HG03045 (cell line): ENCODE data around the gene CPT1A.
"Not testable (repeated sequence)": the region's sequence is repeated elsewhere in the genome, so short reads cannot be mapped to it uniquely, and the experiment has no call there.

Experiments
- ATAC-seq: cut with Tn5 transposase; IDR thresholded peaks from one replicate; pipeline ENCODE4 v1.9.1; 2021; ENCODE audit warnings: mild to moderate bottlenecking, moderate library complexity; ENCODE audit not compliant: unreplicated experiment

CPT1A gene

DNA sequence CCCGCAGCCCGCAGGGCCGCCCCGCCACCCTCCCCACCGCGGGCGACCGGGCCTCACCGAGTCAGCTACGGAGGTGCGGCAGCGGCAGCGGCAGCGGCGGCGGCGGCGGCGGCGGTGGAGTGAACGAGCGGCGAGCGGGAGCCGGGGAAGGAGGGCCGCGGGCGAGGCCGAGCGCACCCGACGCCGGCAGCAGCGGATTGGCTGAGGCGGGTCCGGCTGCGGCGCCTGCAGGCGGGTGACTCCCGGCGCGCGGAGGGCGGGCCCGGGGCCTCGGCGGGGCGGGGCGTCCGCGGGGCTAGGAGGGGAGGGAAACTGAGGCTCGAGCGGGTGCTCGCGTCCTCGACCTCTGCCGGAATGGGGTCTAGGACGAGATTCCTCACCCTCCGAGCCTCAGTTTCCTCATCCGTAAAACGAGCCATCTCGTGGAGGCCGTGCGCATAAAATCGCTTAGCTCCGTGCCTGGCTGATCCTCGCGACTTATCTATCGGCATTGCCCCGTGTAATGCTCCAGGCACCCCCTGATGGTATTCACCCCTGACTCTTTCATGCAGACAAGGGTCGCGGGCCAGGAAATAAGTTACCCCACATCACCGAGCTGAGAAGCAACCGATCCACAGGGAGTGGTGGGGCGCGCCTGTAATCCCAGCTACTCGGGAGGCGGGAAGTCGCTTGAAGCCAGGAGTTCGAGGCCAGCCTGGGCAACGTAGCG, at the start of gene CPT1A:
CPT1A (minus strand) TSS at position 199 of the 709 bp plus-strand sequence. CDS start 26,442 bp downstream, outside the sequence.
- peak; percentile 32 for ATAC-seq

GRCh38 chr11:68890490-68891231, 48.9 kb upstream of the CPT1A start:
- no peak for ATAC-seq

GRCh38 chr11:68889948-68890446, 48.3 kb upstream of the CPT1A start:
- ATAC-seq = no peak

GRCh38 chr11:68884827-68885226, 43.1 kb upstream of the CPT1A start:
- ATAC-seq = not testable (repeated sequence)

GRCh38 chr11:68882391-68882790, 40.7 kb upstream of the CPT1A start:
- no peak for ATAC-seq

- ATAC-seq = no peak
These were observed 39.6 kb upstream of the CPT1A start for GRCh38 chr11:68881320-68881719.

DNA sequence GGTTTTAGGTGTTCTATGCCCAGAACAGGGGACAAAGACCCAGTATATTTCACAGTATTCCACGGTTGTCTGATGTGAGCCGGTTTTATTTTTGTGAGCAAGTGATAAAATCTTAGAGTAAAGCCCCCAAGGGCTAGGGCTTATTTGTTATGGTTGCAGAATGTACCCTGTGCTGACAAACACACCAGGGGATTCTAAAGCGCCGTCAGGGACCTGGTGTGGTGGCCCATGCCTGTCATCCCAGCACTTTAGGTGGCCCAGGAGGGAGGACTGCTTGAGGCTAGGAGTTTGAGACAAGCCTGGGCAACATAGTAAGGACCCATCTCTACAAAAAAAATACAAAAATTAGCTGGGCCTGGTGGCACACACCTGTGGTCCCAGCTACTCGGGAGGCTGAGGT, 39.1 kb upstream of the CPT1A start:
- no peak for ATAC-seq

- no peak for ATAC-seq
These were observed 36.3 kb upstream of the CPT1A start for GRCh38 chr11:68878022-68878421.

DNA sequence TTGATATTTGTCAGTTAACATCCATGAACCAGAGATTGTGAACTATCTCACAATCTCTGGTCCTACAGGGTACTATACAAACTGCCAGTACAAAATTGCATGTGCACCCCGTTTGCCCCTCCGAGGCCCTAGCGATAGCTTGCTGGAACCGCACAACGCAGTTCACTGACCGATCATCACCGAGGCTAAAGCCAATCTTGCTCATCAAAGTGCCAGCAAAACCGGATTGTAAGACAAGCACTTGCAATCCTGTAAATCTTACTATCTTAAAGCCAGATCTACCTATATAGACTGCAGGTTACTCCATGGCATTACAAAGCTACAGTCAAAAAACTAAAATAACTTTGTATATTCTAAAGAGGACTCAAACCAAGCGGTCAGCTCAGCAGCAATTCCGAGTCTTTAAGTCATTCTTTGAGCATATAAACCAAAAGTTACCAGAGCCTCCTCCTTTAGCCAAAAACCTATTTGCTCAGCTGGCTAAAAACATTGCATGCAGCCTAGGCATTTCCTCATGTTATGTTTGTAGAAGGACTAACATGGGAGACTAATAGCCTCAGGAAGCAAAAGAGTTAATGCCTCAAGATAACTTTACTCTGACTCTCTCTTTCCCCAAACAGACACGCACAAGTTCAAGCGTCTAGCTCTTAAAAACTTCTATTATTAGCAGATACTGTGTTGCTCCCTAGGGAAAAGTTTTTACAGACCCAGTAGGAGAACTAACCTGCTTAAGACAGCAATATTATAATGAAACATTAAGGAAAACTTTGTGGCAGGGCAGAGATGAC, 30.7 kb upstream of the CPT1A start:
- no peak for ATAC-seq

GRCh38 chr11:68870470-68870869, 28.8 kb upstream of the CPT1A start:
- no peak for ATAC-seq

GRCh38 chr11:68868221-68868835, 26.6 kb upstream of the CPT1A start:
- ATAC-seq = no peak

DNA sequence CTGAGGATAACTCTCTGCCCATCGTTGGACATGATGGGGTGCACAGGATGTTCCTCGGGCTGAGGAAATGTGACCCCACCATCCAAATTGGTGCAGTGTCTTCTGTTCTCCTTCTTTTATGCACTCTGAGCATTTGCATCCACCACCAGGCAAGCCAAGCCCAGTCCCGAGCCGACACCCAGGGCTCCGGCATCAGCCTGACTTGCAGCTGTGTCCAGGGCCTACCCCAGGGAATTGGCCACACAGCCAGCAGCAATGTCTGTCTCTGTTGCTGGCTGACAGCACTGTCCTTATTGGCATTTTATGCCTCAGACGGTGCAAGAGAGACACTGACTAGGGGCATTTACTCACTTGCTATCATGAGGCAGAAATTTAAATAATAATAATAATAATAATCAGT, 25.4 kb upstream of the CPT1A start:
- no peak for ATAC-seq

GRCh38 chr11:68865241-68865640, 23.5 kb upstream of the CPT1A start:
- no peak for ATAC-seq

GRCh38 chr11:68863553-68864265, 22.0 kb upstream of the CPT1A start:
- ATAC-seq = no peak

DNA sequence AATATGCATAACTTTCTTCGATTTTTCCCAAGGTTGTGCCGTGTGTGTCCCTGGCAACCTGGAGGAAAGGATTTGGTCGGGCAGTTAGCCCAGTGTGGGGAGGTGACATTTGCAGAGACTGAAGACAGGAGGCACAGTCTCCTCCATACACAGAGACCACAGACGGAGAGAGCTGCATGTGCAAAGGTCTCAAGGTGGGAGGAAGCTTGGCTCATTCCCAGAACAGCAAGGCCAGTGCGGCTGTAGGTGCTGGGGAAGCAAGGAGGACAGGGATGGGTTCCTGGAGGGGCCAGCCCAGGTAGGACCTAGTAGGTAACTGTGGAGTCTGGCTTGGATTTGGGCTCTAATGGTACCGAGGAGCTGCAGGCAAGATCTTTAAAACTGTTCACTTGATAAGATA, 20.7 kb upstream of the CPT1A start:
- no peak for ATAC-seq

- ATAC-seq = no peak
These were observed 17.4 kb upstream of the CPT1A start for GRCh38 chr11:68859123-68859522.

- no peak for ATAC-seq
These were observed 15.4 kb upstream of the CPT1A start for GRCh38 chr11:68857037-68857586.

GRCh38 chr11:68856425-68857030, 14.8 kb upstream of the CPT1A start:
- not testable (repeated sequence) for ATAC-seq

- no peak for ATAC-seq
These were observed 13.7 kb upstream of the CPT1A start for GRCh38 chr11:68855205-68855981.
